Pancreas (tissue), 10 donors: ENCODE results near the gene CD300A. TPM values are rescaled to one million over a fixed set of nuclear protein-coding genes. Genes with fewer than 3 reads are reported as not detected.

Experiments
- ATAC-seq, 4 donors: fragments of 200-7000 bp; cut with Tn5 transposase; one replicate each; pipeline versions ENCODE4 v1.8.0 to v1.9.1; 2020; ENCODE audit warnings: mild to moderate bottlenecking in 4 of 4, moderate library complexity in 4 of 4
- DNase-seq, 6 donors: peaks; one replicate each; pipeline ENCODE4 v3.0.0-alpha.2; 2020
- FAIRE-seq: peaks from 2 replicates; lab custom pipeline; 2012; peaks lifted over from hg19 to GRCh38; lab: Jason Lieb, UNC
- H3K27ac ChIP-seq, 4 donors: fragments of 200-600 bp; sonication (generic); 1 replicate in 3 of 4; 2 replicates in 1 of 4; pipeline versions ENCODE4 v1.5.0 to v1.8.0; 2020
- H3K27me3 ChIP-seq, 4 donors: fragments of 200-600 bp; one replicate each; pipeline ENCODE4 v1.8.0; 2021
- H3K36me3 ChIP-seq, 3 donors: fragments of 200-600 bp; sonication (generic) in 1 of 3; one replicate each; pipeline versions ENCODE4 v1.5.0 to v1.8.0; 2020 to 2021
- H3K4me1 ChIP-seq, 3 donors: fragments of 200-600 bp; one replicate each; pipeline ENCODE4 v1.8.0; 2021
- H3K4me3 ChIP-seq, 4 donors: fragments of 200-600 bp; sonication (generic) in 2 of 4; one replicate each; pipeline versions ENCODE4 v1.5.0 to v1.8.0; 2020 to 2021
- H3K9me3 ChIP-seq, 4 donors: fragments of 200-600 bp; one replicate each; pipeline ENCODE4 v1.8.0; 2021
- CTCF ChIP-seq, 4 donors: fragments of 200-600 bp; sonication (generic) in 3 of 4; IDR thresholded peaks; one replicate each; pipeline versions ENCODE4 v1.5.0 to v1.8.0; 2021; ENCODE audit warnings: antibody characterized with exemption in 4 of 4
- WGBS, 2 donors: extraction: QIAGEN DNeasy Blood & Tissue Kit; methylation state at CpG; one replicate each; pipeline ENCODE4 v1.1.7; 2013; 5-methylcytosine and 5-hydroxymethylcytosine counted together
- intact Hi-C, 3 donors: fragments of 100-400 bp; cut with DNase I; formaldehyde crosslinking; loops; one replicate each; pipeline versions ENCODE4 v1.11.1 to v1.14.2; 2022
- polyA plus RNA-seq, 2 donors: library from polyadenylated mRNA; stranded (reverse); fragments of 200-250 nt; gene quantifications; one replicate each; pipeline ENCODE4 v1.2.3, GENCODE V29; 2013
- total RNA-seq, 6 donors: library from RNA; stranded (reverse); fragmentation: NEBNext Ultra II Directional in 4 of 6; extraction: Animal tissue kit (Norgen Biotek cat#: 25700) in 4 of 6; gene quantifications; one replicate each; pipeline versions ENCODE4 v1.2.1 to v1.2.4, GENCODE V29; 2021 to 2023
- donor health status: healthy with polysubstance abuse.
- donor health status: DM: no; HTN: no; CAD: no; lungs with moderate emphysema.
- donor health status: DM: no; HTN: no; CAD: no.
- donor health status: control.
- donor health status: control.
- donor health status: Bipolar disorder and iron deficiency.
- donor health status: DM: yes; HTN: yes; CAD: no.
- donor health status: DM: no; HTN: no; CAD: no.
- donor health status: DM: no; HTN: no; CAD: no.
- donor health status: DM: yes; HTN: yes; CAD: no.

CD300A gene
- total and polyA plus RNA-seq, 8 donors, result 0.37 to 5.1 (median 1.2) TPM

- no peak for TF ChIP-seq CTCF (IDR thresholded peaks at IDR 0.05)
These were observed 59.4 kb downstream of the CD300A start for GRCh38 chr17:74525781-74526288.

GRCh38 chr17:74526681-74527080, 60.2 kb downstream of the CD300A start:
- Histone ChIP-seq H3K27ac (no peak overlapping the region), H3K9me3 (no peaks in the 10 kb centered on the region)
- no peak for FAIRE-seq

More at GRCh38 chr17:74525781-74526288, 59.4 kb downstream of the CD300A start:
- no peak for ATAC-seq
- Histone ChIP-seq H3K27ac (no peak overlapping the region), H3K9me3 (no peaks in the 10 kb centered on the region), H3K4me1 (no peaks in the 10 kb centered on the region), H3K27me3 (no peaks in the 10 kb centered on the region), H3K36me3 (no peaks in the 10 kb centered on the region), H3K4me3 (no peak overlapping the region)
- no peak for FAIRE-seq
- intact Hi-C loops, result no loop called here
- no peak for DNase-seq
- WGBS, 2 donors, result 61 to 79% methylated on average over 14 of the region's 14 CpGs

GRCh38 chr17:74527081-74527480, 60.6 kb downstream of the CD300A start:
- TF ChIP-seq CTCF (IDR thresholded peaks at IDR 0.05), result no peak
- DNase-seq (no peak), ATAC-seq (no peak), FAIRE-seq (no peak)
- H3K9me3 ChIP-seq, result no peaks in the 10 kb centered on the region
- no peaks in the 10 kb centered on the region for H3K4me1 ChIP-seq
- no peaks in the 10 kb centered on the region for H3K27me3 ChIP-seq
- H3K4me3 ChIP-seq, result no peak overlapping the region
- WGBS, 2 donors, result 71 to 77% methylated on average over 5 of the region's 5 CpGs
- no peak overlapping the region for H3K27ac ChIP-seq
- intact Hi-C loops, result no loop called here
- no peaks in the 10 kb centered on the region for H3K36me3 ChIP-seq

More at GRCh38 chr17:74526681-74527080, 60.2 kb downstream of the CD300A start:
- H3K4me1 ChIP-seq, result no peaks in the 10 kb centered on the region
- no peaks in the 10 kb centered on the region for H3K36me3 ChIP-seq
- no peak overlapping the region for H3K4me3 ChIP-seq
- 36 to 40% methylated on average over 3 of the region's 3 CpGs for whole genome bisulfite sequencing, 2 donors
- DNase-seq (no peak), ATAC-seq (no peak)
- H3K27me3 ChIP-seq, result no peaks in the 10 kb centered on the region
- intact Hi-C loops, result no loop called here
- no peak for TF ChIP-seq CTCF (IDR thresholded peaks at IDR 0.05)

GRCh38 chr17:74527756-74528155, 61.3 kb downstream of the CD300A start:
- 67 to 77% methylated on average over 8 of the region's 8 CpGs for WGBS, 2 donors

More at GRCh38 chr17:74527756-74528155, 61.3 kb downstream of the CD300A start:
- no peak for DNase-seq
- Histone ChIP-seq H3K27ac (no peak overlapping the region), H3K4me3 (no peak overlapping the region), H3K4me1 (no peaks in the 10 kb centered on the region), H3K27me3 (no peaks in the 10 kb centered on the region), H3K36me3 (no peaks in the 10 kb centered on the region), H3K9me3 (no peaks in the 10 kb centered on the region)
- TF ChIP-seq CTCF (IDR thresholded peaks at IDR 0.05), result no peak
- no peak for FAIRE-seq
- no peak for ATAC-seq
- intact Hi-C loops, result no loop called here
